Loucy (cell line): ENCODE data around the gene SLC35B1.

ENCODE experiments used
- EZH2phosphoT487 ChIP-seq: fragments of 200-600 bp; IDR thresholded peaks from 2 replicates; pipeline ENCODE4 v1.6.1; 2018; ENCODE audit warnings: antibody characterized with exemption, mild to moderate bottlenecking, moderate library complexity, borderline replicate concordance
- TF ChIP-seq, protein P1 (sequence below): fragments of 200-600 bp; sonication (generic); conservative IDR thresholded peaks from 2 replicates; pipeline ENCODE4 v1.5.1; 2014; ENCODE audit warnings: mild to moderate bottlenecking, antibody characterized with exemption, low read length

GRCh38 chr17:49674507-49674906 lies 33.3 kb downstream of the SLC35B1 start:
- TF ChIP-seq EZH2phosphoT487 = no peak
- TF ChIP-seq, protein P1, sequence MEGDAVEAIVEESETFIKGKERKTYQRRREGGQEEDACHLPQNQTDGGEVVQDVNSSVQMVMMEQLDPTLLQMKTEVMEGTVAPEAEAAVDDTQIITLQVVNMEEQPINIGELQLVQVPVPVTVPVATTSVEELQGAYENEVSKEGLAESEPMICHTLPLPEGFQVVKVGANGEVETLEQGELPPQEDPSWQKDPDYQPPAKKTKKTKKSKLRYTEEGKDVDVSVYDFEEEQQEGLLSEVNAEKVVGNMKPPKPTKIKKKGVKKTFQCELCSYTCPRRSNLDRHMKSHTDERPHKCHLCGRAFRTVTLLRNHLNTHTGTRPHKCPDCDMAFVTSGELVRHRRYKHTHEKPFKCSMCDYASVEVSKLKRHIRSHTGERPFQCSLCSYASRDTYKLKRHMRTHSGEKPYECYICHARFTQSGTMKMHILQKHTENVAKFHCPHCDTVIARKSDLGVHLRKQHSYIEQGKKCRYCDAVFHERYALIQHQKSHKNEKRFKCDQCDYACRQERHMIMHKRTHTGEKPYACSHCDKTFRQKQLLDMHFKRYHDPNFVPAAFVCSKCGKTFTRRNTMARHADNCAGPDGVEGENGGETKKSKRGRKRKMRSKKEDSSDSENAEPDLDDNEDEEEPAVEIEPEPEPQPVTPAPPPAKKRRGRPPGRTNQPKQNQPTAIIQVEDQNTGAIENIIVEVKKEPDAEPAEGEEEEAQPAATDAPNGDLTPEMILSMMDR = no peak
